Left ventricle myocardium inferior (tissue), 1 donor: Measurements from ENCODE around the gene CLMN. TPM values are rescaled to one million over a fixed set of nuclear protein-coding genes. Genes with fewer than 3 reads are reported as not detected.
A peak's percentile ranks its signal among the peaks of the same experiment; 100 is the strongest.

Source experiments
- DNase-seq: peaks from one replicate; pipeline ENCODE4 v3.0.0-alpha.2; 2020
- H3K27ac ChIP-seq: fragments of 200-600 bp; replicated peaks from 2 replicates; pipeline ENCODE4 v1.8.0; 2021
- H3K27me3 ChIP-seq: fragments of 200-600 bp; 2 replicates; pipeline ENCODE4 v1.8.0; 2021; ENCODE audit warnings: low read depth
- H3K36me3 ChIP-seq: fragments of 200-600 bp; 2 replicates; pipeline ENCODE4 v1.8.0; 2021
- H3K4me1 ChIP-seq: fragments of 200-600 bp; 2 replicates; pipeline ENCODE4 v1.8.0; 2021
- H3K4me3 ChIP-seq: fragments of 200-600 bp; 2 replicates; pipeline ENCODE4 v1.8.0; 2021; ENCODE audit warnings: mild to moderate bottlenecking, moderate library complexity
- H3K9me3 ChIP-seq: fragments of 200-600 bp; replicated peaks from 2 replicates; pipeline ENCODE4 v1.8.0; 2021
- intact Hi-C: fragments of 100-400 bp; cut with micrococcal nuclease; formaldehyde crosslinking; loops from one replicate; pipeline ENCODE4 v1.11.0; 2022
- total RNA-seq: library from RNA; stranded (reverse); fragmentation: NEBNext Ultra II Directional; extraction: Animal tissue kit (Norgen Biotek cat#: 25700); gene quantifications from one replicate; pipeline ENCODE4 v1.2.1, GENCODE V29; 2021
- TF ChIP-seq, protein P1 (sequence below): fragments of 200-600 bp; IDR thresholded peaks from 2 replicates; pipeline ENCODE4 v1.8.0; 2021; ENCODE audit warnings: antibody characterized with exemption, mild to moderate bottlenecking, borderline replicate concordance
- donor health status: DM: no; HTN: yes; CAD: no; lungs with severe emphysema.

CLMN gene
- total RNA-seq, 1 donor from 2014 or later: 3.7 TPM

DNA sequence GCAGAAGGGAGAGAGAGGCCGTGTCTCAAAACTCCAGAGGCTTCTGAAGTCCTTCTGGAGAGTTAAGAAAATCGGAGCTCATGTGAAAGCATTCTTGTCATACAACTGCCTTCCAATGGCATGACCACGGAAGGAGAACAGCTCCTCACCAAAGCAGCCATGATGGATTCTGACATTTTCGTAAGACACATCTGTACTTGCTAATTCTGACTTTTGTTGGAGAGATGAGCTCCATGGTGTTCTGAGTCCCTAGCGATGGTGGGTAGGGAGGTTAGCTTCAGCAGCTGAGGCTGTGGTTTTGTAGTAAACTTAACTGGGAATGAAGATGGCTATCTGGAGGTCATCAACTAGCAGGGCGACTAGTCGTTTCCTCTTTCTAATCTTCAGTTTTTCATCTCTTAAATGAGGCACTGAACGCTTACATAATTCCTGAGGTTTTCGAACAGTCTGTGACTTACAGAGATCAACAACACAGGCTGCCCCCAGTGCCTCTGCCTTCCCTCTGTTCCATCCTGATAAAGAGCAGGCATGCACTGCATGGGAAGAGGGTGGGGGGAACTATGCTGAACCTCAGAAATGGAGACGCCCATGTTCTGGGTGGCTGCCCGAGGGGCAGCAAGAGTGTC, 133.8 kb downstream of the CLMN start:
- TF ChIP-seq, protein P1, sequence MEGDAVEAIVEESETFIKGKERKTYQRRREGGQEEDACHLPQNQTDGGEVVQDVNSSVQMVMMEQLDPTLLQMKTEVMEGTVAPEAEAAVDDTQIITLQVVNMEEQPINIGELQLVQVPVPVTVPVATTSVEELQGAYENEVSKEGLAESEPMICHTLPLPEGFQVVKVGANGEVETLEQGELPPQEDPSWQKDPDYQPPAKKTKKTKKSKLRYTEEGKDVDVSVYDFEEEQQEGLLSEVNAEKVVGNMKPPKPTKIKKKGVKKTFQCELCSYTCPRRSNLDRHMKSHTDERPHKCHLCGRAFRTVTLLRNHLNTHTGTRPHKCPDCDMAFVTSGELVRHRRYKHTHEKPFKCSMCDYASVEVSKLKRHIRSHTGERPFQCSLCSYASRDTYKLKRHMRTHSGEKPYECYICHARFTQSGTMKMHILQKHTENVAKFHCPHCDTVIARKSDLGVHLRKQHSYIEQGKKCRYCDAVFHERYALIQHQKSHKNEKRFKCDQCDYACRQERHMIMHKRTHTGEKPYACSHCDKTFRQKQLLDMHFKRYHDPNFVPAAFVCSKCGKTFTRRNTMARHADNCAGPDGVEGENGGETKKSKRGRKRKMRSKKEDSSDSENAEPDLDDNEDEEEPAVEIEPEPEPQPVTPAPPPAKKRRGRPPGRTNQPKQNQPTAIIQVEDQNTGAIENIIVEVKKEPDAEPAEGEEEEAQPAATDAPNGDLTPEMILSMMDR: no peak
- intact Hi-C loops: no loop called here
- peak overlapping the region; percentile 20 for H3K4me3 ChIP-seq
- no peak for DNase-seq
- peaks cover 12% of the 10 kb centered on the region for H3K9me3 ChIP-seq
- peaks cover 5% of the 10 kb centered on the region for H3K36me3 ChIP-seq
- H3K27ac ChIP-seq: peak overlapping the region; percentile 86
- peaks cover 79% of the 10 kb centered on the region for H3K4me1 ChIP-seq
- H3K27me3 ChIP-seq: peaks cover 23% of the 10 kb centered on the region

DNA sequence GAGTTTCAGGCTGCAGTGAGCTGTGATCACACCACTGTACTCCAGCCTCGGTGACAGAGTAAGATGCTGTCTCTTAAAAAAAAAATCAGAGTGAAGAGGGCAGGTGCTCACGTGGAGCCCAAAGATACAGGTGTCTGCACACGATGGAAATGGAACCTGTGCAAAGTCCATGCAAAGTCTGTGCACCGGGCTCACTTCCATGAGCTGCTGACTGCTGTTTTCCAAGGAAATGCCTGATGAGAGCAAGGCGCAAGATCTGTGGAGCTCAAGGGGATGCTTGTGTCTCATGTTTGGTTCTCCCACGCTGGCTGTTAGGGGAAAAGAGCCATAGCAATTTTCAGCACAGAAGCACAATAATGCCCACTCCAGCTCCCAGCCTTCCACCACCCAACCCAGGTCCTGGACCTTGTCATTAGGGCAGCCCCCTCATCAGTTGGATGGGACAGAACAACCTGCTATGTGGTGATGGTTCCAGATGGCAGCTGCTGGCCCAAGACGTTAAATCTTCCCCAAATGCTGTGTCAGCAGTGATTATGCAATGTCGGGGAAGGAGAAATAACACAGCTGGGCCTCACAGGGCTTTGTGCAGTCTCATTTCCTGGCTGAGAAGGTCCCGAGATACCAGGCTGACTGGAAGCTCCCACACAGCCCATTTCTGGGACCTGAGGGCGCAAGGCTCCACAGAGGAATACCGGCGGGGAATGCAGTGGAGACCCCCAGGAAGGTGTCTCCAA, 134.5 kb downstream of the CLMN start:
- intact Hi-C loops: no loop called here
- Histone ChIP-seq H3K36me3 (peaks cover 6% of the 10 kb centered on the region), H3K27ac (peak overlapping the region; percentile 86), H3K4me1 (peaks cover 72% of the 10 kb centered on the region), H3K4me3 (peak overlapping the region; percentile 20), H3K9me3 (peaks cover 12% of the 10 kb centered on the region), H3K27me3 (peaks cover 23% of the 10 kb centered on the region)
- TF ChIP-seq, protein P1: no peak
- DNase-seq: peak; percentile 61

DNA sequence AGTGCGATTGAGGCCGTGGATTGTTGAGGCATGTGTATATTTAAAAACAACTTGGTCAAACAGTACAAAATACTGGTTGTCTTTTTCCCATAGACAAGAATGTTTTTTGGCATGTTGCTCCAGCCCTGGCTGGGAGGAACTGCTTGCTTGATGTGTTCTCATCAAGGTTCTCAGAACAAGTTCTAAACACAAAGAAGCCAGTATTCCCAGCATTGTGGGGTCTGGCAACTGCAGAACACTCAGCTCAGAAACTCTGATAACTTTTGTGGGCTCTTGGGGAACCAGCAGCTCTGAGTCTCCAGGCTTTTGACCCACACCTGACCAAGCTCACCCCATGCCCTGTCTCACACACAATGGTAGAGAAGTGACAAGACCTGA, 135.3 kb downstream of the CLMN start:
- Histone ChIP-seq H3K27ac (peak overlapping the region; percentile 86), H3K27me3 (peaks cover 23% of the 10 kb centered on the region), H3K9me3 (peaks cover 12% of the 10 kb centered on the region), H3K4me3 (no peak overlapping the region), H3K4me1 (peaks cover 64% of the 10 kb centered on the region), H3K36me3 (peaks cover 14% of the 10 kb centered on the region)
- peak; percentile 52 for DNase-seq
- TF ChIP-seq, protein P1: no peak
- intact Hi-C loops: no loop called here

DNA sequence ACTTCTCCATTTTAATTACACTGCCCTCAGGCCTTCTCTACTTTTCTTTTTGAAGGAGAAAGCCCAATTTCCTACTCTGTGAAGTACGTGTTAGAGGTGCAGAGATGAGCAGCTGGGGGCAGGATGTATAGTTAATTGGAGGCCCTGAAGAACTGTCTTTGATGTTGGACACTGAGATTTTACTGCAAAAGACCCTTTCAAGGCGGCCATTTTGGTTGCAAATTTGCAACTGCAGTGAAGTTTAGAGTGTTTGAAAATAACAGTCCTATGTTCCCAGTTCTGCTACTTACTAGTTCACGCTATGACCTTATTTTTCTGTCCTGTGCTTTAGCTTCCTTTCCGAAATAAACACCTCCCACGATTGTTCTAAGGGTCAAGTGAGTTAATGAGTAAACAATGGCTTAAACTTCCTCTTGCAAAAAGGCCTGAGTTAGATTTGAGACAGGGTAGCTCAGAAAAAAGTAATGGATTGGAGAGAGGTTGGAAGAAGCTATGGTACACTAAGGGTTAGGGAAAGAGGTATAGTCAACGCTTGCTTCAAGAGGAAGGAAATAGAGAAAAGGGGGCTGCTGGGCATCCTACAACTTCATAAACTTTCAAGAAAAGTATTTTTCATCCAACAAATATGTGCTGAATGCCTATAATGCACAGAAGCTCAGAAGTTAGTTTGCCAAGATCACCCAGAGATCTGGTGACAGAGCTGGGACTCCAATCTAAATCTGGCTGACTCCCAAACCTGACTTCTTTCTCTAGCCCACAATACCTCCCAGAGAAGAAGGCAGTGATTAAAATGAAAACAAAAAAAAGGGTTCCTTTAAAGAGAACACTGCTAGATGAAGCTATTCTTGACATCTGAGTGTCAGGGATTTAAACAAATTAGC, 135.9 kb downstream of the CLMN start:
- H3K27ac ChIP-seq: peak overlapping the region; percentile 86
- peaks cover 58% of the 10 kb centered on the region for H3K4me1 ChIP-seq
- H3K9me3 ChIP-seq: peaks cover 10% of the 10 kb centered on the region
- peaks cover 23% of the 10 kb centered on the region for H3K27me3 ChIP-seq
- DNase-seq: no peak
- H3K4me3 ChIP-seq: no peak overlapping the region
- H3K36me3 ChIP-seq: peaks cover 16% of the 10 kb centered on the region
- intact Hi-C loops: no loop called here
- TF ChIP-seq, protein P1: no peak

DNA sequence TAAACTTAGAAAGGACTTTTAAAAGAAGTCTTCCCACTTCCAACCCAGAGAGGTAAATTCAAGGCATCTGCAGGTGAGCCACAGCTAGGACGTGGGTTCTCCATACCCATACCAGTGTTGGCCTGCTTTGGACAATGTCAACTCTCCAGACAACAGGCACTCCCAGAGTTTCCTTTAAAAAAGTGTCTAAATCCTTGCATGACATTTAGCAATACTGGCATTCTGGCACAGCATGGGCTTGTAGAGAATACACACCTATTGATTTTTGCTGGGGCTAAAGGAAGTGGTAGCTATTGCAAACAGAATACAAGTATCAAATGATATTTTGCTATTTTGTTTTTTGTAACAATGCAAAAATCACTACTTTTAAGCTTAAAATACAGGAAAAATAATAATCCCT, 136.6 kb downstream of the CLMN start:
- peaks cover 3% of the 10 kb centered on the region for H3K9me3 ChIP-seq
- H3K27me3 ChIP-seq: peaks cover 22% of the 10 kb centered on the region
- no peak overlapping the region for H3K4me3 ChIP-seq
- TF ChIP-seq, protein P1: no peak
- intact Hi-C loops: no loop called here
- no peak for DNase-seq
- H3K36me3 ChIP-seq: peaks cover 14% of the 10 kb centered on the region
- H3K27ac ChIP-seq: peak overlapping the region; percentile 86
- H3K4me1 ChIP-seq: peaks cover 55% of the 10 kb centered on the region
